ENCODE measurements around the gene MRTFA.
"Not testable (repeated sequence)": the region's sequence is repeated elsewhere in the genome, so short reads cannot be mapped to it uniquely, and the experiment has no call there.

GRCh38 chr22:40500465-40500786, 136.1 kb downstream of the MRTFA start:
- not testable (repeated sequence) for TF ChIP-seq CTCF (IDR thresholded peaks at IDR 0.05); ZFX (IDR thresholded peaks at IDR 0.05; ENCODE audit: borderline replicate concordance)

All from 22Rv1 (cell line).